DND-41 (cell line): ENCODE results near the gene CAMK1.

Experiments used
- ATAC-seq: fragments of 200-7000 bp; cut with Tn5 transposase; 3 replicates; pipeline ENCODE4 v1.9.1; 2021; ENCODE audit warnings: low read depth; ENCODE audit not compliant: insufficient read depth
- DNase-seq: peaks from one replicate; pipeline ENCODE4 v3.0.0-alpha.2; 2020
- H2AFZ ChIP-seq: 2 replicates; pipeline ENCODE4 v1.6.0; 2012; ENCODE audit warnings: low read depth, low read length
- H3K27ac ChIP-seq: 2 replicates; pipeline ENCODE4 v1.5.1; 2012; ENCODE audit warnings: low read length, inconsistent platforms
- H3K27me3 ChIP-seq: fragments of 200-600 bp; sonication (generic); 2 replicates; pipeline ENCODE4 v1.6.0; 2012; ENCODE audit warnings: low read length, mild to moderate bottlenecking, inconsistent platforms; ENCODE audit not compliant: insufficient read depth, poor library complexity
- H3K36me3 ChIP-seq: 2 replicates; pipeline ENCODE4 v1.5.1; 2012; ENCODE audit warnings: low read length, inconsistent platforms; ENCODE audit not compliant: insufficient read depth
- H3K4me1 ChIP-seq: 2 replicates; pipeline ENCODE4 v1.5.1; 2012; ENCODE audit warnings: mild to moderate bottlenecking, low read length; ENCODE audit not compliant: insufficient read depth
- H3K4me2 ChIP-seq: 2 replicates; pipeline ENCODE4 v1.6.0; 2012; ENCODE audit warnings: mild to moderate bottlenecking, moderate library complexity, low read length, inconsistent platforms; ENCODE audit not compliant: insufficient read depth
- H3K4me3 ChIP-seq, 2 experiments: fragments of 200-600 bp in 1 of 2; shearing (Covaris generic) in 1 of 2; 2 replicates each; pipeline ENCODE4 v1.5.1; 2012 to 2016; ENCODE audit warnings: inconsistent platforms in 2 of 2, low read length in 2 of 2, mild to moderate bottlenecking in 2 of 2, low read depth in 1 of 2, moderate library complexity in 1 of 2
- H3K79me2 ChIP-seq: 2 replicates; pipeline ENCODE4 v1.6.0; 2012; ENCODE audit warnings: low read length, inconsistent platforms; ENCODE audit not compliant: insufficient read depth
- H3K9ac ChIP-seq: 2 replicates; pipeline ENCODE4 v1.6.0; 2012; ENCODE audit warnings: low read depth, mild to moderate bottlenecking, inconsistent platforms, low read length, moderate library complexity
- H3K9me3 ChIP-seq: 2 replicates; pipeline ENCODE4 v1.5.1; 2012; ENCODE audit warnings: low read length, moderate library complexity, mild to moderate bottlenecking, inconsistent platforms; ENCODE audit not compliant: insufficient read depth, severe bottlenecking
- H4K20me1 ChIP-seq: 2 replicates; pipeline ENCODE4 v1.6.0; 2012; ENCODE audit warnings: low read length; ENCODE audit not compliant: insufficient read depth
- EZH2 ChIP-seq: IDR thresholded peaks from 3 replicates; pipeline ENCODE4 v1.6.1; 2012; ENCODE audit warnings: borderline replicate concordance, low read depth, mild to moderate bottlenecking, moderate library complexity, low read length, inconsistent platforms; ENCODE audit not compliant: severe bottlenecking
- TF ChIP-seq, protein P1 (sequence below): IDR thresholded peaks from 2 replicates; pipeline ENCODE4 v1.5.1; 2012; ENCODE audit warnings: borderline replicate concordance, low read length, moderate library complexity, mild to moderate bottlenecking; ENCODE audit not compliant: poor library complexity, severe bottlenecking; ENCODE audit errors: extremely low read depth

The CAMK1 gene

DNA sequence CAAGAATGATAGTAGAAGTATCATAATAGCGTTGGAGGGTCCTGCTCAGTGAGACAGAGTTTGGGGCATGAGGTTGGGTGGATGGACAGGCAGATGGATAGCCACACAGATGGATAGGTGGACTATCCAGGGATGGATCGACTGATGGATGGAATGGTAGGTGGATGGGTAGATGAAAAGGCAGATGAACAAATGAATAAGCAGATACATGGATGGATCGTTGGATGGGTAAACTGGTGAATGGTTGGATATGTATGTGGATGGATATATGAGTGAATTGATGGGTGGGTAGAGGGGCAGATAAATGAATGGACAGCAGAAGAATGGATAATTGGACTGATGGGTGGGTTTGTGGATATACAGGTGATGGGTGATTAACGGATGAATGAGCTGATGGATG is 56.6 kb downstream of the CAMK1 start:
- no peak for ATAC-seq

DNA sequence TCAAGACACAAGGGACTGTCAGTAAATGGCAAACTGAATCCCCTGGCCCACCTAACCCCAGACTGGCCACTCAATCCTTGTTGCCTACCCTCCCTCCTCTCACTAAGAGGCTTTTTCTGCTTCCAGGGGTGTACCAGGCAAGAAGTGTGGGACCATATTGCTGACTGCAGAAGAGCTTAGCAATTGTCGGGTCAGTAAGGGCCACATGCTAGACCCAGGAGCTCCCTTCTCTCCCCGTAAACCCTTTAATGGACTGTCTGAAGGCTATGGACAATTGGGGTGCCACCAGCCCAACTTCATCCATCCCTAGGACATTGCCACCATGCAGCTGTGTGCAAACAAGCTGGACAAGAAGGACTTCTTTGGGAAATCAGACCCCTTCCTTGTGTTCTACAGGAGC is 57.3 kb downstream of the CAMK1 start:
- Histone ChIP-seq H3K9ac (no peak overlapping the region), H3K79me2 (no peaks in the 10 kb centered on the region), H3K36me3 (no peaks in the 10 kb centered on the region), H3K27me3 (no peaks in the 10 kb centered on the region), H3K9me3 (no peaks in the 10 kb centered on the region), H3K4me3 (no peak overlapping the region), H3K4me1 (no peaks in the 10 kb centered on the region), H3K27ac (no peak overlapping the region), H3K4me2 (no peak overlapping the region), H2AFZ (no peak overlapping the region), H4K20me1 (no peaks in the 10 kb centered on the region)
- ATAC-seq (no peak), DNase-seq (no peak)
- TF ChIP-seq, protein P1, sequence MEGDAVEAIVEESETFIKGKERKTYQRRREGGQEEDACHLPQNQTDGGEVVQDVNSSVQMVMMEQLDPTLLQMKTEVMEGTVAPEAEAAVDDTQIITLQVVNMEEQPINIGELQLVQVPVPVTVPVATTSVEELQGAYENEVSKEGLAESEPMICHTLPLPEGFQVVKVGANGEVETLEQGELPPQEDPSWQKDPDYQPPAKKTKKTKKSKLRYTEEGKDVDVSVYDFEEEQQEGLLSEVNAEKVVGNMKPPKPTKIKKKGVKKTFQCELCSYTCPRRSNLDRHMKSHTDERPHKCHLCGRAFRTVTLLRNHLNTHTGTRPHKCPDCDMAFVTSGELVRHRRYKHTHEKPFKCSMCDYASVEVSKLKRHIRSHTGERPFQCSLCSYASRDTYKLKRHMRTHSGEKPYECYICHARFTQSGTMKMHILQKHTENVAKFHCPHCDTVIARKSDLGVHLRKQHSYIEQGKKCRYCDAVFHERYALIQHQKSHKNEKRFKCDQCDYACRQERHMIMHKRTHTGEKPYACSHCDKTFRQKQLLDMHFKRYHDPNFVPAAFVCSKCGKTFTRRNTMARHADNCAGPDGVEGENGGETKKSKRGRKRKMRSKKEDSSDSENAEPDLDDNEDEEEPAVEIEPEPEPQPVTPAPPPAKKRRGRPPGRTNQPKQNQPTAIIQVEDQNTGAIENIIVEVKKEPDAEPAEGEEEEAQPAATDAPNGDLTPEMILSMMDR, result no peak
- no peak for TF ChIP-seq EZH2

More for the DNA sequence above, 56.6 kb downstream of the CAMK1 start:
- no peak overlapping the region for H3K27ac ChIP-seq
- no peaks in the 10 kb centered on the region for H3K79me2 ChIP-seq
- no peak overlapping the region for H3K4me3 ChIP-seq
- no peaks in the 10 kb centered on the region for H4K20me1 ChIP-seq
- H3K9me3 ChIP-seq, result no peaks in the 10 kb centered on the region
- H2AFZ ChIP-seq, result no peak overlapping the region
- no peaks in the 10 kb centered on the region for H3K4me1 ChIP-seq
- no peak for TF ChIP-seq EZH2
- TF ChIP-seq, protein P1, result no peak
- no peak for DNase-seq
- no peaks in the 10 kb centered on the region for H3K27me3 ChIP-seq
- H3K36me3 ChIP-seq, result no peaks in the 10 kb centered on the region
- H3K4me2 ChIP-seq, result no peak overlapping the region
- no peak overlapping the region for H3K9ac ChIP-seq

DNA sequence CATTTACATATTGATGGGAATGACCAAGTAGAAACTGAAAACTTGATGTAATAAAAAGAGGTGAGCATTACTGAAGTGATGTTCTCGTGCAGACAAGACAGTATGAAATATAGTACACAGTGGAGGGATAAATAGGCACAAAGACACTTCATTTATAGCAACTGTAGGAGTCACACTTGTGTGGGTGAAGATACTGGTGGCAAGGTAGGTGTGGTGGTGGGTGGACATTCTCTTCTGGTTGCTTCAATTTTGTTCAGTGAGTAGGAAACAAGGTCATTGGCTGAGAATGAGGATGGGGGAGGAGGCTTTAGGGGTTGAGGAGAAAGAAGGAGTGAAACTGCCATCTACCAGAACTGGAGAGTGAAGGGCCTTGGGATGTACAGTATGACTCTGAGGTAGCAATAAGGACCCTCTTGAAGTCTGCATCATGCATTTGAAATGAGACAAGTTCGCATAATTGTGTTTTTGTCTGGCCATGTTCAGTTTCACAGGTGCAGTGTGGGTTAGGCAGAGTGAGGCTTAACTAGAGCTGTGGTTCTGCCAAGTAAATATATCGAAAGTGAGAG is 59.5 kb downstream of the CAMK1 start:
- Histone ChIP-seq H3K9me3 (no peaks in the 10 kb centered on the region), H3K27me3 (no peaks in the 10 kb centered on the region), H4K20me1 (no peaks in the 10 kb centered on the region), H2AFZ (no peak overlapping the region), H3K36me3 (no peaks in the 10 kb centered on the region), H3K4me1 (no peaks in the 10 kb centered on the region), H3K4me3 (no peak overlapping the region), H3K4me2 (no peak overlapping the region), H3K27ac (no peak overlapping the region), H3K9ac (no peak overlapping the region), H3K79me2 (no peaks in the 10 kb centered on the region)
- TF ChIP-seq, protein P1, result no peak
- no peak for TF ChIP-seq EZH2
- ATAC-seq (no peak), DNase-seq (no peak)
